Pancreas (tissue), 10 donors: Measurements from ENCODE around the gene VDAC1. TPM values are rescaled to one million over a fixed set of nuclear protein-coding genes. Genes with fewer than 3 reads are reported as not detected.

ENCODE experiments used
- ATAC-seq, 4 donors: fragments of 200-7000 bp; cut with Tn5 transposase; one replicate each; pipeline versions ENCODE4 v1.8.0 to v1.9.1; 2020; ENCODE audit warnings: mild to moderate bottlenecking in 4 of 4, moderate library complexity in 4 of 4
- DNase-seq, 6 donors: peaks; one replicate each; pipeline ENCODE4 v3.0.0-alpha.2; 2020
- FAIRE-seq: peaks from 2 replicates; lab custom pipeline; 2012; peaks lifted over from hg19 to GRCh38; lab: Jason Lieb, UNC
- H3K27ac ChIP-seq, 4 donors: fragments of 200-600 bp; sonication (generic); 1 replicate in 3 of 4; 2 replicates in 1 of 4; pipeline versions ENCODE4 v1.5.0 to v1.8.0; 2020
- H3K27me3 ChIP-seq, 4 donors: fragments of 200-600 bp; one replicate each; pipeline ENCODE4 v1.8.0; 2021
- H3K36me3 ChIP-seq, 3 donors: fragments of 200-600 bp; sonication (generic) in 1 of 3; one replicate each; pipeline versions ENCODE4 v1.5.0 to v1.8.0; 2020 to 2021
- H3K4me1 ChIP-seq, 3 donors: fragments of 200-600 bp; one replicate each; pipeline ENCODE4 v1.8.0; 2021
- H3K4me3 ChIP-seq, 4 donors: fragments of 200-600 bp; sonication (generic) in 2 of 4; one replicate each; pipeline versions ENCODE4 v1.5.0 to v1.8.0; 2020 to 2021
- H3K9me3 ChIP-seq, 4 donors: fragments of 200-600 bp; one replicate each; pipeline ENCODE4 v1.8.0; 2021
- WGBS, 2 donors: extraction: QIAGEN DNeasy Blood & Tissue Kit; methylation state at CpG; one replicate each; pipeline ENCODE4 v1.1.7; 2013; 5-methylcytosine and 5-hydroxymethylcytosine counted together
- intact Hi-C, 3 donors: fragments of 100-400 bp; cut with DNase I; formaldehyde crosslinking; loops; one replicate each; pipeline versions ENCODE4 v1.11.1 to v1.14.2; 2022
- polyA plus RNA-seq, 2 donors: library from polyadenylated mRNA; stranded (reverse); fragments of 200-250 nt; gene quantifications; one replicate each; pipeline ENCODE4 v1.2.3, GENCODE V29; 2013
- total RNA-seq, 6 donors: library from RNA; stranded (reverse); fragmentation: NEBNext Ultra II Directional in 4 of 6; extraction: Animal tissue kit (Norgen Biotek cat#: 25700) in 4 of 6; gene quantifications; one replicate each; pipeline versions ENCODE4 v1.2.1 to v1.2.4, GENCODE V29; 2021 to 2023
- TF ChIP-seq, protein P1 (sequence below), 4 donors: fragments of 200-600 bp; sonication (generic) in 3 of 4; IDR thresholded peaks; one replicate each; pipeline versions ENCODE4 v1.5.0 to v1.8.0; 2021; ENCODE audit warnings: antibody characterized with exemption in 4 of 4
- donor health status: healthy with polysubstance abuse.
- donor health status: DM: no; HTN: no; CAD: no; lungs with moderate emphysema.
- donor health status: DM: no; HTN: no; CAD: no.
- donor health status: control.
- donor health status: control.
- donor health status: Bipolar disorder and iron deficiency.
- donor health status: DM: yes; HTN: yes; CAD: no.
- donor health status: DM: no; HTN: no; CAD: no.
- donor health status: DM: no; HTN: no; CAD: no.
- donor health status: DM: yes; HTN: yes; CAD: no.

VDAC1 gene
- total and polyA plus RNA-seq, 8 donors: 41.8 to 87.8 (median 63.4) TPM

DNA sequence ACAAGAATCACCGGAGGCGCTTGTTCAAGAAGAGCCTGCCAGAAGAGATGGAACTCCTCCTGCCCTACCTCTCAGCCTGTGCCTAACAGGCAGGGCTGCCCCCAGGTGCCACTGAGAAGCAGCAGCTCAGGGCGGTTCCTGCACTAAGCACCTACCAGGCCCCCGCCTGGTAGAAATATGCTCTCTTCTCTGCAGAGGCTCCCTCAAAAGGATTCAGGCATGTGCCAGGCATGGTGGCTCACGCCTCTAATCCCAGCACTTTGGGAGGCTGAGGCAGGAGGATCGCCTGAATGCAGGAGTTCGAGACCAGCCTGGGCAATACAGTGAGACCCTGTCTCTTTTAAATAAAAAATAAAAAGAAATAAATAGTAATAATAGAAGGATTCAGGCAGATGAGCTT is 6.0 kb downstream of the VDAC1 start:
- H3K4me1 ChIP-seq: peaks cover 14 to 54% (median 39%) of the 10 kb centered on the region in 3 donors
- intact Hi-C loops: no loop called here
- DNase-seq (no peak), FAIRE-seq (no peak), ATAC-seq (no peak)
- H3K27me3 ChIP-seq: no peaks in the 10 kb centered on the region
- H3K9me3 ChIP-seq: no peaks in the 10 kb centered on the region
- H3K36me3 ChIP-seq: no peaks in the 10 kb centered on the region
- no peak overlapping the region for H3K4me3 ChIP-seq
- TF ChIP-seq, protein P1, sequence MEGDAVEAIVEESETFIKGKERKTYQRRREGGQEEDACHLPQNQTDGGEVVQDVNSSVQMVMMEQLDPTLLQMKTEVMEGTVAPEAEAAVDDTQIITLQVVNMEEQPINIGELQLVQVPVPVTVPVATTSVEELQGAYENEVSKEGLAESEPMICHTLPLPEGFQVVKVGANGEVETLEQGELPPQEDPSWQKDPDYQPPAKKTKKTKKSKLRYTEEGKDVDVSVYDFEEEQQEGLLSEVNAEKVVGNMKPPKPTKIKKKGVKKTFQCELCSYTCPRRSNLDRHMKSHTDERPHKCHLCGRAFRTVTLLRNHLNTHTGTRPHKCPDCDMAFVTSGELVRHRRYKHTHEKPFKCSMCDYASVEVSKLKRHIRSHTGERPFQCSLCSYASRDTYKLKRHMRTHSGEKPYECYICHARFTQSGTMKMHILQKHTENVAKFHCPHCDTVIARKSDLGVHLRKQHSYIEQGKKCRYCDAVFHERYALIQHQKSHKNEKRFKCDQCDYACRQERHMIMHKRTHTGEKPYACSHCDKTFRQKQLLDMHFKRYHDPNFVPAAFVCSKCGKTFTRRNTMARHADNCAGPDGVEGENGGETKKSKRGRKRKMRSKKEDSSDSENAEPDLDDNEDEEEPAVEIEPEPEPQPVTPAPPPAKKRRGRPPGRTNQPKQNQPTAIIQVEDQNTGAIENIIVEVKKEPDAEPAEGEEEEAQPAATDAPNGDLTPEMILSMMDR (IDR thresholded peaks at IDR 0.05): no peak
- 91 to 97% methylated on average over 7 of the region's 7 CpGs for WGBS, 2 donors
- no peak overlapping the region for H3K27ac ChIP-seq

- TF ChIP-seq, protein P1 (IDR thresholded peaks at IDR 0.05): no peak
- no peak for ATAC-seq
- WGBS, 2 donors: 86 to 90% methylated on average over 6 of the region's 6 CpGs
- no peak for DNase-seq
- FAIRE-seq: no peak
- Histone ChIP-seq H3K36me3 (no peaks in the 10 kb centered on the region), H3K4me3 (no peak overlapping the region), H3K9me3 (no peaks in the 10 kb centered on the region), H3K4me1 (peaks cover 16 to 58% (median 41%) of the 10 kb centered on the region in 3 donors), H3K27me3 (no peaks in the 10 kb centered on the region), H3K27ac (no peak overlapping the region)
- intact Hi-C loops: no loop called here
Measured at GRCh38 chr5:133998042-133998441, 6.7 kb downstream of the VDAC1 start.

DNA sequence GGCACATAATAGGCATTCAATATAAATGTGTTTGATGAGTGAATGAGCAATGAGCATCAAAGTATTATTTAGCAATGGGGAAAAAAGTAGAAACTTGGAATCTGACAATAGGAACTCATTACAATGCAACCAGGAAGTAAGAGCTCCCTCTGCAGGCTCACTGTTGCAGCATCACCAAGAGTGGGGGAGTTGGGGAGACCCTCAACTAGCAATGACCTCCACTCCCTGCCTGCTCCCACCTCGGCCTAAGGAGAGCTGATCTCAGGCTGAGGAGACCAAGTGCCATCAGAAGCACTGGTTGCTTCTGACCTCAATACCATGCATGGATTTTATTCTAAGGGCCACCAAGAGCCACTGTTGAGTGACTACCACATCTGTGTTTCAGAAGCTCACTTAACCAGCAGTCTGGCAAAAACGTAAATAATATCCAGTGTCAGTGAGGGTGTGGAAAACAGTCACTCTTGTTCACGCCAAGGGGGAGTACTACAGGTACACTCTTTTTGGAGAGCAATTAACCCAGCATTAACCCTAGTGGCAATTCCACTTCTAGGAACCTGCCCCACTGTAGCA is 8.0 kb downstream of the VDAC1 start:
- Histone ChIP-seq H3K4me1 (peaks cover 21 to 56% (median 44%) of the 10 kb centered on the region in 3 donors), H3K36me3 (no peaks in the 10 kb centered on the region), H3K9me3 (no peaks in the 10 kb centered on the region), H3K27ac (peak overlapping the region in 1 of 4 donors; percentile 21), H3K27me3 (no peaks in the 10 kb centered on the region), H3K4me3 (no peak overlapping the region)
- ATAC-seq (peak in 1 of 4 donors; percentile 11), FAIRE-seq (no peak), DNase-seq (no peak)
- TF ChIP-seq, protein P1 (IDR thresholded peaks at IDR 0.05): peak in 1 of 4 donors; percentile 9
- WGBS, 2 donors: 73 to 74% methylated on average over 3 of the region's 3 CpGs
- intact Hi-C loops: no loop called here

GRCh38 chr5:133995883-133996563 is 8.8 kb downstream of the VDAC1 start:
- H3K4me3 ChIP-seq: no peak overlapping the region

More at GRCh38 chr5:133995883-133996563, 8.8 kb downstream of the VDAC1 start:
- TF ChIP-seq, protein P1 (IDR thresholded peaks at IDR 0.05): no peak
- 35 to 40% methylated on average over 7 of the region's 7 CpGs for WGBS, 2 donors
- no peaks in the 10 kb centered on the region for H3K27me3 ChIP-seq
- H3K4me1 ChIP-seq: peaks cover 21 to 56% (median 44%) of the 10 kb centered on the region in 3 donors
- peak; percentile 50 to 80 (median 66) for ATAC-seq
- intact Hi-C loops: no loop called here
- no peak for FAIRE-seq
- H3K9me3 ChIP-seq: no peaks in the 10 kb centered on the region
- no peaks in the 10 kb centered on the region for H3K36me3 ChIP-seq
- peak in 2 of 6 donors; percentile 7 to 39 for DNase-seq
- peak overlapping the region in 1 of 4 donors; percentile 21 for H3K27ac ChIP-seq
